ENCODE data around the gene SLC16A11. TPM values are rescaled to one million over a fixed set of nuclear protein-coding genes. Genes with fewer than 3 reads are reported as not detected.

SLC16A11 gene
- total and polyA plus RNA-seq, 5 donors from 2014 or later: 0.30 to 1.2 (median 0.53) TPM; not detected in 1

- Mint-ChIP-seq H3K4me1 (peaks cover 12 to 65% (median 27%) of the 10 kb centered on the region in 4 donors), H3K9me3 (no peaks in the 10 kb centered on the region), H3K36me3 (no peaks in the 10 kb centered on the region), H3K4me3 (peak overlapping the region; percentile 69 to 92 (median 84)), H3K27me3 (peaks cover 32% of the 10 kb centered on the region), H3K27ac (peak overlapping the region; percentile 81 to 95 (median 91))
- Histone ChIP-seq H3K9me3 (ENCODE audit: control insufficient read depth in 2 of 2, low read length in 2 of 2) (no peaks in the 10 kb centered on the region), H3K4me1 (ENCODE audit: control insufficient read depth, insufficient read depth, low read length, poor library complexity, severe bottlenecking) (peaks cover 48% of the 10 kb centered on the region), H3K4me3 (ENCODE audit: low read depth, low read length) (no peak overlapping the region), H3K27me3 (ENCODE audit: control insufficient read depth, insufficient read depth, low read length) (no peaks in the 10 kb centered on the region), H3K27ac (ENCODE audit: insufficient read depth, low read length, poor library complexity, severe bottlenecking) (peak overlapping the region; percentile 60), H3K36me3 (ENCODE audit: control insufficient read depth, insufficient read depth, low read length) (no peaks in the 10 kb centered on the region)
- ATAC-seq (ENCODE audit: low read depth in 2 of 2) (peak; percentile 10 to 15), DNase-seq (peak in 2 of 3 donors; percentile 46 to 50)
These were observed 1.3 kb downstream of the SLC16A11 start for GRCh38 chr17:7042501-7043181.

GRCh38 chr17:7041607-7042500 lies 2.0 kb downstream of the SLC16A11 start:
- Histone ChIP-seq H3K4me3 (ENCODE audit: low read depth, low read length) (no peak overlapping the region), H3K27ac (ENCODE audit: insufficient read depth, low read length, poor library complexity, severe bottlenecking) (peak overlapping the region; percentile 55), H3K36me3 (ENCODE audit: control insufficient read depth, insufficient read depth, low read length) (no peaks in the 10 kb centered on the region), H3K27me3 (ENCODE audit: control insufficient read depth, insufficient read depth, low read length) (no peaks in the 10 kb centered on the region), H3K9me3 (ENCODE audit: control insufficient read depth in 2 of 2, low read length in 2 of 2) (no peaks in the 10 kb centered on the region), H3K4me1 (ENCODE audit: control insufficient read depth, insufficient read depth, low read length, poor library complexity, severe bottlenecking) (peaks cover 44% of the 10 kb centered on the region)
- H3K36me3 Mint-ChIP-seq: no peaks in the 10 kb centered on the region
- H3K4me1 Mint-ChIP-seq: peaks cover 8 to 63% (median 22%) of the 10 kb centered on the region in 4 donors
- peak overlapping the region; percentile 81 to 95 (median 91) for H3K27ac Mint-ChIP-seq
- DNase-seq (no peak), ATAC-seq (ENCODE audit: low read depth in 2 of 2) (peak in 1 of 2 donors; percentile 8)
- no peaks in the 10 kb centered on the region for H3K9me3 Mint-ChIP-seq
- H3K4me3 Mint-ChIP-seq: peak overlapping the region; percentile 69 to 92 (median 84)
- peaks cover 32% of the 10 kb centered on the region for H3K27me3 Mint-ChIP-seq

- Mint-ChIP-seq H3K4me1 (peaks cover 0 to 65% (median 25%) of the 10 kb centered on the region in 4 donors), H3K36me3 (no peaks in the 10 kb centered on the region), H3K4me3 (peak overlapping the region in 3 of 4 donors; percentile 7 to 96 (median 69)), H3K9me3 (no peaks in the 10 kb centered on the region), H3K27ac (peak overlapping the region in 2 of 3 donors; percentile 37 to 74), H3K27me3 (peaks cover 23% of the 10 kb centered on the region)
- H3K4me1 ChIP-seq (ENCODE audit: control insufficient read depth, insufficient read depth, low read length, poor library complexity, severe bottlenecking): peaks cover 48% of the 10 kb centered on the region
- H3K27me3 ChIP-seq (ENCODE audit: control insufficient read depth, insufficient read depth, low read length): no peaks in the 10 kb centered on the region
- ATAC-seq (ENCODE audit: low read depth in 2 of 2): no peak
- no peak for DNase-seq
- H3K36me3 ChIP-seq (ENCODE audit: control insufficient read depth, insufficient read depth, low read length): no peaks in the 10 kb centered on the region
- no peak overlapping the region for H3K4me3 ChIP-seq (ENCODE audit: low read depth, low read length)
- H3K27ac ChIP-seq (ENCODE audit: insufficient read depth, low read length, poor library complexity, severe bottlenecking): no peak overlapping the region
- H3K9me3 ChIP-seq (ENCODE audit: control insufficient read depth in 2 of 2, low read length in 2 of 2): no peaks in the 10 kb centered on the region
These were observed 4.1 kb downstream of the SLC16A11 start for GRCh38 chr17:7039832-7040231.

- H3K4me3 ChIP-seq (ENCODE audit: low read depth, low read length): no peak overlapping the region
- Mint-ChIP-seq H3K27me3 (peaks cover 18% of the 10 kb centered on the region), H3K4me1 (peaks cover 0 to 73% (median 30%) of the 10 kb centered on the region in 4 donors), H3K36me3 (no peaks in the 10 kb centered on the region), H3K27ac (peak overlapping the region in 1 of 3 donors; percentile 69), H3K4me3 (peak overlapping the region; percentile 48 to 91 (median 67)), H3K9me3 (no peaks in the 10 kb centered on the region)
- peaks cover 54% of the 10 kb centered on the region for H3K4me1 ChIP-seq (ENCODE audit: control insufficient read depth, insufficient read depth, low read length, poor library complexity, severe bottlenecking)
- H3K9me3 ChIP-seq (ENCODE audit: control insufficient read depth in 2 of 2, low read length in 2 of 2): no peaks in the 10 kb centered on the region
- no peaks in the 10 kb centered on the region for H3K27me3 ChIP-seq (ENCODE audit: control insufficient read depth, insufficient read depth, low read length)
- DNase-seq (no peak), ATAC-seq (ENCODE audit: low read depth in 2 of 2) (no peak)
- no peak overlapping the region for H3K27ac ChIP-seq (ENCODE audit: insufficient read depth, low read length, poor library complexity, severe bottlenecking)
- H3K36me3 ChIP-seq (ENCODE audit: control insufficient read depth, insufficient read depth, low read length): no peaks in the 10 kb centered on the region
These were observed 5.6 kb downstream of the SLC16A11 start for GRCh38 chr17:7038025-7038862.

- H3K4me1 ChIP-seq (ENCODE audit: control insufficient read depth, insufficient read depth, low read length, poor library complexity, severe bottlenecking): peaks cover 49% of the 10 kb centered on the region
- H3K9me3 Mint-ChIP-seq: peaks cover 0 to 2% (median 0%) of the 10 kb centered on the region in 7 donors
- H3K27me3 Mint-ChIP-seq: peaks cover 5% of the 10 kb centered on the region
- H3K27ac Mint-ChIP-seq: peak within 1 kb of the TSS; percentile 95 to 99 (median 99)
- H3K9me3 ChIP-seq (ENCODE audit: control insufficient read depth in 2 of 2, low read length in 2 of 2): no peaks in the 10 kb centered on the region
- no peaks in the 10 kb centered on the region for H3K36me3 Mint-ChIP-seq
- H3K4me3 Mint-ChIP-seq: peak within 1 kb of the TSS; percentile 91 to 96 (median 94)
- peak within 1 kb of the TSS; percentile 98 for H3K27ac ChIP-seq (ENCODE audit: insufficient read depth, low read length, poor library complexity, severe bottlenecking)
- H3K4me3 ChIP-seq (ENCODE audit: low read depth, low read length): peak within 1 kb of the TSS; percentile 85
- H3K27me3 ChIP-seq (ENCODE audit: control insufficient read depth, insufficient read depth, low read length): no peaks in the 10 kb centered on the region
- H3K4me1 Mint-ChIP-seq: peaks cover 0 to 74% (median 36%) of the 10 kb centered on the region in 4 donors
- H3K36me3 ChIP-seq (ENCODE audit: control insufficient read depth, insufficient read depth, low read length): no peaks in the 10 kb centered on the region
- ATAC-seq (ENCODE audit: low read depth in 2 of 2): peak; percentile 91 to 92
- DNase-seq: peak; percentile 98 to 99 (median 99)
These were observed 8.1 kb downstream of the SLC16A11 start, which contains the start of gene SLC16A13 for GRCh38 chr17:7035591-7036368. TSS of gene SLC16A13 (plus strand) at chr17:7036015. CDS start at chr17:7036383, 368 bp downstream.

- H3K4me3 Mint-ChIP-seq: peak overlapping the region; percentile 91 to 96 (median 94)
- Histone ChIP-seq H3K27me3 (ENCODE audit: control insufficient read depth, insufficient read depth, low read length) (no peaks in the 10 kb centered on the region), H3K36me3 (ENCODE audit: control insufficient read depth, insufficient read depth, low read length) (no peaks in the 10 kb centered on the region), H3K4me3 (ENCODE audit: low read depth, low read length) (peak overlapping the region; percentile 85), H3K27ac (ENCODE audit: insufficient read depth, low read length, poor library complexity, severe bottlenecking) (peak overlapping the region; percentile 98), H3K4me1 (ENCODE audit: control insufficient read depth, insufficient read depth, low read length, poor library complexity, severe bottlenecking) (peaks cover 55% of the 10 kb centered on the region), H3K9me3 (ENCODE audit: control insufficient read depth in 2 of 2, low read length in 2 of 2) (no peaks in the 10 kb centered on the region)
- peaks cover 3 to 81% (median 41%) of the 10 kb centered on the region in 4 donors for H3K4me1 Mint-ChIP-seq
- H3K27ac Mint-ChIP-seq: peak overlapping the region; percentile 95 to 99 (median 99)
- ATAC-seq (ENCODE audit: low read depth in 2 of 2) (peak; percentile 41 to 42), DNase-seq (peak in 1 of 3 donors; percentile 85)
- peaks cover 0 to 2% (median 0%) of the 10 kb centered on the region in 7 donors for H3K9me3 Mint-ChIP-seq
- H3K27me3 Mint-ChIP-seq: peaks cover 5% of the 10 kb centered on the region
- H3K36me3 Mint-ChIP-seq: no peaks in the 10 kb centered on the region
These were observed 8.8 kb downstream of the SLC16A11 start for GRCh38 chr17:7034955-7035590.

Measured in CD4-positive, CD25-positive, alpha-beta regulatory T cell (primary cell).